Measurements from ENCODE around the gene ENTREP3. TPM values are rescaled to one million over a fixed set of nuclear protein-coding genes. Genes with fewer than 3 reads are reported as not detected.
A peak's percentile ranks its signal among the peaks of the same experiment; 100 is the strongest.

Gene ENTREP3
- total and polyA plus RNA-seq, 2 experiments from 2014 or later: 8.8 to 27.1 TPM

DNA sequence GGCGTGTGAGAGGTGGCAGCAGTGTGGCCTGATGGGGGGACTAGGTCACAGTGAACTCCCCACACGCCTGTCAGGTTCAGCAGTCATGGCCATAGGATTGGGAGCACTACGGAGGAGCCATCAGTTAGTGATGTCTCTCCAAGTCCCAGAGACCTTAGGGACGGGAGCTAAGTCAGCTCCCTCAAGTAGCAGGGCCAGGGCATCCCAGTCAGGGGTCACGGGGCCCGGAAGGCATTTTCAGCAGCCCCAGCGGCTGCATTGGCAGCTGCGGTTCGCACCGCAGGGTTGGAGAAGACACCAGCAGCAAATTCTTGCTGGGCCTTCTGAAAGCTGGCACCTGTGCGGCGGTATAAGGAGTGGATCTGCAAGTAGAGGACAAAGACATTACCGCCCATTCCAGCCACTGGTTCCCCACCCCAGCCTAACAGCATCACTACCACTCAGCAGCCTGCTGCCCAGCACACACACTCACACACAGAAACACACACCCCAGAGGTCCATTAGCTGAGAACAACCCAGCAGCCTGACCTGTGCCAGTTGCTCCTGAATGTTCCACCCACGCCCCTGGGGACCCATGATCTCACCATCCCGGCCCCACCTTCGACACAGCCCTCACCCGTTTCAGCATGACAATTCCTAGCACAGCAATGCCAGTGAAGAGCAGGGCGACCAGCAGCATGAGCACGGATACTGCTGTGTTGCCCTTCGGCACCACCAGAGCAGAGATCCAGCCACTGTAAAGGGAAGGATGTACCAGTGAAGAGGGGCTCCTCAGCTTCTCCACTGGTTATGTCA, 972 bp upstream of the ENTREP3 start:
- WGBS (ENCODE audit: low lambda C conversion rate, missing lambda C conversion rate): 89% methylated on average over 20 of the region's 20 CpGs
- Histone ChIP-seq H3K9me3 (ENCODE audit: low read depth) (no peaks in the 10 kb centered on the region), H3K9me2 (replicated peaks; ENCODE audit: insufficient read depth) (no peaks in the 10 kb centered on the region), H2AFZ (peak overlapping the region; percentile 58), H3K36me3 (replicated peaks; ENCODE audit: insufficient read depth, low read depth) (no peaks in the 10 kb centered on the region), H3K27me3 (no peaks in the 10 kb centered on the region), H3K4me3 (peak overlapping the region; percentile 46), H4K20me1 (ENCODE audit: insufficient read depth, poor library complexity, severe bottlenecking) (no peaks in the 10 kb centered on the region), H3K4me1 (ENCODE audit: insufficient read depth) (peaks cover 26% of the 10 kb centered on the region), H3K4me2 (peak overlapping the region; percentile 100), H3K79me2 (peaks cover 42% of the 10 kb centered on the region), H3K27ac (peak overlapping the region; percentile 97)
- DNase-seq (ENCODE audit: low spot score): no peak
- TF ChIP-seq, protein P1, sequence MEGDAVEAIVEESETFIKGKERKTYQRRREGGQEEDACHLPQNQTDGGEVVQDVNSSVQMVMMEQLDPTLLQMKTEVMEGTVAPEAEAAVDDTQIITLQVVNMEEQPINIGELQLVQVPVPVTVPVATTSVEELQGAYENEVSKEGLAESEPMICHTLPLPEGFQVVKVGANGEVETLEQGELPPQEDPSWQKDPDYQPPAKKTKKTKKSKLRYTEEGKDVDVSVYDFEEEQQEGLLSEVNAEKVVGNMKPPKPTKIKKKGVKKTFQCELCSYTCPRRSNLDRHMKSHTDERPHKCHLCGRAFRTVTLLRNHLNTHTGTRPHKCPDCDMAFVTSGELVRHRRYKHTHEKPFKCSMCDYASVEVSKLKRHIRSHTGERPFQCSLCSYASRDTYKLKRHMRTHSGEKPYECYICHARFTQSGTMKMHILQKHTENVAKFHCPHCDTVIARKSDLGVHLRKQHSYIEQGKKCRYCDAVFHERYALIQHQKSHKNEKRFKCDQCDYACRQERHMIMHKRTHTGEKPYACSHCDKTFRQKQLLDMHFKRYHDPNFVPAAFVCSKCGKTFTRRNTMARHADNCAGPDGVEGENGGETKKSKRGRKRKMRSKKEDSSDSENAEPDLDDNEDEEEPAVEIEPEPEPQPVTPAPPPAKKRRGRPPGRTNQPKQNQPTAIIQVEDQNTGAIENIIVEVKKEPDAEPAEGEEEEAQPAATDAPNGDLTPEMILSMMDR (IDR thresholded peaks at IDR 0.05; ENCODE audit: poor library complexity): no peak
- no peak for TF ChIP-seq EZH2phosphoT487 (IDR thresholded peaks at IDR 0.05; ENCODE audit: low read depth, severe bottlenecking, unreplicated experiment)
- TF ChIP-seq EZH2 (IDR thresholded peaks at IDR 0.05; ENCODE audit: borderline replicate concordance): no peak

DNA sequence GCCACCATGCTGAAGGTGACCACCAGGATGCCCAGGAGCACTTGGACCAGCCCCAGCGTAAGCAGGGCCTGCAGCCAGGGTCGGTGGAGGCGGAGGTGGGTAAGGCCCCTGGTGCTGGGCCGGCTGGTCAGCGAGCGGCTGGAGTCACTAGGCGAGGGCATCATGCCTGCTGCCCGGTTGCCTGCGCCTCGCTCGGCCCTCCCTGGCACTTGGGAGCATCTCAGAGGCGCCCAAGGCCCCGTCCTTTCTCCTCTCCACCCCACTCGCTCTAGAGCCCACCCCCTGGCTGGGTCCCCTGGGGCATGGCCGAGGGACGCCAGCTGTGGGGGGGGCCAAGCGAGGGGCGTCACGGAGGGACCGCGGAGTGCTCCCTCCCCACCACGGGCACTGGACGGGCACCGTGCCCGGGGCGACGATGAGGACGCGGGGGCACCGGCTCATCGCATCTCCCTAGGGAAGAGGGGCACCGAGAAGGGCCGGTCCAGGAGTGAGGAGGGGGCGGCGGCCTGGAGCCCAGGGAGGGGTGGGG, 505 bp downstream of the ENTREP3 start:
- Histone ChIP-seq H3K79me2 (peaks cover 30% of the 10 kb centered on the region), H3K27me3 (no peaks in the 10 kb centered on the region), H3K27ac (peak overlapping the region; percentile 97), H3K4me3 (peak overlapping the region; percentile 46), H3K9me3 (ENCODE audit: low read depth) (no peaks in the 10 kb centered on the region), H4K20me1 (ENCODE audit: insufficient read depth, poor library complexity, severe bottlenecking) (no peaks in the 10 kb centered on the region), H3K4me2 (peak overlapping the region; percentile 100), H3K4me1 (ENCODE audit: insufficient read depth) (peaks cover 27% of the 10 kb centered on the region), H3K36me3 (replicated peaks; ENCODE audit: insufficient read depth, low read depth) (no peaks in the 10 kb centered on the region), H3K9me2 (replicated peaks; ENCODE audit: insufficient read depth) (no peaks in the 10 kb centered on the region), H2AFZ (peak overlapping the region; percentile 58)
- no peak for DNase-seq (ENCODE audit: low spot score)
- 14% methylated on average over 13 of the region's 35 CpGs for WGBS (ENCODE audit: low lambda C conversion rate, missing lambda C conversion rate)
- TF ChIP-seq, protein P1 (IDR thresholded peaks at IDR 0.05; ENCODE audit: poor library complexity): no peak

DNA sequence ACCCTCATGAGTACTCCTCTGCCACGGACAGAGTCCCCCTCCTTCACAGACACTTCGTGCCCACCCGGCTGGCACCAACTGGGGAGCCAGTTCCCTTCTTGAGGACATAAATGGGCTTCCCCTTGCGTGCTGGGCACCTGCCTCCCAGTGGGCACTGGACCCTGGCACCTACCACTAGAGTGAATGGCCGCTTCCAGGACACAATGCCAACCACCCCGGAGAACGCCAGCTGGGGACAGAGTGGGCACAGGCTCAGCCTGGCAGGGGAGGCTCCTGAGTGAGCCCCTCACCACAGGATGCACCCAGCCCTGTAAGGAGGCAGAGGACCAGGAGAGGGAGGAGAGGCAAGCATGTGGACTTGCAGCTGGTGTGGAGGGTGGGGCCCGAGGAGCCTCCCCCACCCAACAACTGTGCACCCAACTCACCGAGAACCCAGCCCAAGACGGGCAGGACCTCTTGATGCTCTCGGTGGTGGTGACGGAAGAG, 1.0 kb downstream of the ENTREP3 start:
- H3K4me1 ChIP-seq (ENCODE audit: insufficient read depth): peaks cover 27% of the 10 kb centered on the region
- 64% methylated on average over 12 of the region's 12 CpGs for WGBS (ENCODE audit: low lambda C conversion rate, missing lambda C conversion rate)
- H3K79me2 ChIP-seq: peaks cover 25% of the 10 kb centered on the region
- no peak for DNase-seq (ENCODE audit: low spot score)
- H4K20me1 ChIP-seq (ENCODE audit: insufficient read depth, poor library complexity, severe bottlenecking): no peaks in the 10 kb centered on the region
- TF ChIP-seq EZH2 (IDR thresholded peaks at IDR 0.05; ENCODE audit: borderline replicate concordance) (no peak), EZH2phosphoT487 (IDR thresholded peaks at IDR 0.05; ENCODE audit: low read depth, severe bottlenecking, unreplicated experiment) (no peak)
- TF ChIP-seq, protein P1 (IDR thresholded peaks at IDR 0.05; ENCODE audit: poor library complexity): no peak
- H3K4me2 ChIP-seq: peak overlapping the region; percentile 100
- H3K27me3 ChIP-seq: no peaks in the 10 kb centered on the region
- peak overlapping the region; percentile 46 for H3K4me3 ChIP-seq
- H3K27ac ChIP-seq: no peak overlapping the region
- no peaks in the 10 kb centered on the region for H3K9me2 ChIP-seq (replicated peaks; ENCODE audit: insufficient read depth)
- H2AFZ ChIP-seq: peak overlapping the region; percentile 58
- H3K9me3 ChIP-seq (ENCODE audit: low read depth): no peaks in the 10 kb centered on the region
- H3K36me3 ChIP-seq (replicated peaks; ENCODE audit: insufficient read depth, low read depth): no peaks in the 10 kb centered on the region
